Mesothelial cell of epicardium (in vitro differentiated cells): ENCODE measurements around the gene PRKG1. TPM values are rescaled to one million over a fixed set of nuclear protein-coding genes. Genes with fewer than 3 reads are reported as not detected.

Experiments used
- DNase-seq, 2 experiments: peaks; one replicate each; pipeline ENCODE4 v3.0.0; 2021; ENCODE audit warnings: low spot score in 2 of 2; ENCODE audit not compliant: unreplicated experiment in 2 of 2
- H3K27ac Mint-ChIP-seq: 2 replicates; pipeline ENCODE4 v1.8.0; 2021; ENCODE audit warnings: mixed read lengths
- H3K27me3 Mint-ChIP-seq: 2 replicates; pipeline ENCODE4 v1.8.0; 2021; ENCODE audit warnings: low read depth, mixed read lengths
- H3K36me3 Mint-ChIP-seq: 2 replicates; pipeline ENCODE4 v1.8.0; 2021; ENCODE audit warnings: mixed read lengths
- H3K4me1 Mint-ChIP-seq: 2 replicates; pipeline ENCODE4 v1.8.0; 2021; ENCODE audit warnings: mixed read lengths
- H3K4me3 Mint-ChIP-seq: 2 replicates; pipeline ENCODE4 v1.8.0; 2021; ENCODE audit warnings: mild to moderate bottlenecking, moderate library complexity, mixed read lengths
- H3K9me3 Mint-ChIP-seq: 2 replicates; pipeline ENCODE4 v1.8.0; 2021; ENCODE audit warnings: mixed read lengths
- total RNA-seq: library from RNA; stranded (reverse); gene quantifications from 3 replicates; pipeline ENCODE4 v1.2.1, GENCODE V29; 2021
- TF ChIP-seq, protein P1 (sequence below): fragments of 200-600 bp; sonication (generic); IDR thresholded peaks from one replicate; pipeline ENCODE4 v1.5.0; 2021; ENCODE audit warnings: antibody characterized with exemption; ENCODE audit not compliant: unreplicated experiment

PRKG1 gene
- total RNA-seq, 1 donor from 2014 or later, result 37.0 TPM

DNA sequence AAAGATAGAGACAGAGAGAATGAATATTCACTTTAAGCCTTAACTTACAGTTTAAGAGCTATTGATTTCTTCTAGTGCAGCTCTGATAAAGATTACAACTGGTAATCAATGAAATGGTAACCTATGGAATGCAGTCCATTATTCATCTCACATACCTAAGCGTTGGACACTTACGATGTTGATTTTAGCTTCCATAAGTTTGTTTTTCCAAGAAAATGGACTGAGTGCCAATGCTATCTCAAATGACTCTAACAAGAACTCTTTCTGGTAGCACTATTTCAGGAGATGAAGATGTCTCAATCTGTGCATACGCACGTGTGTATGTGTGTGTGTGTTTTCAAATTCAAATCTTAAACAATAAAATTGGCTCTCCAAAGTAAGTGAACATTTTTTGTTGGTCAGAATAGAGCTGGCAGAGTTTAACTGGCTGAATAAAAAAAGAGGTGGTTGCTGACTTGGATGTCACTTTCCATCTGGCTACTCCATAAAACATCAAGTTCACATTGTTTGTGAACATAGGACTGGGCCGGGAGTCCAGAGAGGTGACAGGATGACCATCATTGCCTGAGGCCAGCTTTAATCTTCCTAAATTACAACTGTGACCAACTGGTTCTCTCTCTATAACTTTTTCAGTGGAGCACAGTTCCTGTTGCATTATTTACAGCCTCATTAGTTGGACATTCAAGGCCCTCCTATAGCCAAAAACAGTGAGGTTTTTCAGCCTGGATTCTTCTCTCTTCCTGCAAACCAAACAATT lies 732.0 kb downstream of the PRKG1 start:
- no peak overlapping the region for H3K4me3 Mint-ChIP-seq
- no peaks in the 10 kb centered on the region for H3K27me3 Mint-ChIP-seq
- H3K9me3 Mint-ChIP-seq, result no peaks in the 10 kb centered on the region
- peak overlapping the region; percentile 79 for H3K27ac Mint-ChIP-seq
- TF ChIP-seq, protein P1, sequence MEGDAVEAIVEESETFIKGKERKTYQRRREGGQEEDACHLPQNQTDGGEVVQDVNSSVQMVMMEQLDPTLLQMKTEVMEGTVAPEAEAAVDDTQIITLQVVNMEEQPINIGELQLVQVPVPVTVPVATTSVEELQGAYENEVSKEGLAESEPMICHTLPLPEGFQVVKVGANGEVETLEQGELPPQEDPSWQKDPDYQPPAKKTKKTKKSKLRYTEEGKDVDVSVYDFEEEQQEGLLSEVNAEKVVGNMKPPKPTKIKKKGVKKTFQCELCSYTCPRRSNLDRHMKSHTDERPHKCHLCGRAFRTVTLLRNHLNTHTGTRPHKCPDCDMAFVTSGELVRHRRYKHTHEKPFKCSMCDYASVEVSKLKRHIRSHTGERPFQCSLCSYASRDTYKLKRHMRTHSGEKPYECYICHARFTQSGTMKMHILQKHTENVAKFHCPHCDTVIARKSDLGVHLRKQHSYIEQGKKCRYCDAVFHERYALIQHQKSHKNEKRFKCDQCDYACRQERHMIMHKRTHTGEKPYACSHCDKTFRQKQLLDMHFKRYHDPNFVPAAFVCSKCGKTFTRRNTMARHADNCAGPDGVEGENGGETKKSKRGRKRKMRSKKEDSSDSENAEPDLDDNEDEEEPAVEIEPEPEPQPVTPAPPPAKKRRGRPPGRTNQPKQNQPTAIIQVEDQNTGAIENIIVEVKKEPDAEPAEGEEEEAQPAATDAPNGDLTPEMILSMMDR, result no peak
- H3K4me1 Mint-ChIP-seq, result peaks cover 52% of the 10 kb centered on the region
- H3K36me3 Mint-ChIP-seq, result peaks cover 2% of the 10 kb centered on the region
- DNase-seq, result no peak

DNA sequence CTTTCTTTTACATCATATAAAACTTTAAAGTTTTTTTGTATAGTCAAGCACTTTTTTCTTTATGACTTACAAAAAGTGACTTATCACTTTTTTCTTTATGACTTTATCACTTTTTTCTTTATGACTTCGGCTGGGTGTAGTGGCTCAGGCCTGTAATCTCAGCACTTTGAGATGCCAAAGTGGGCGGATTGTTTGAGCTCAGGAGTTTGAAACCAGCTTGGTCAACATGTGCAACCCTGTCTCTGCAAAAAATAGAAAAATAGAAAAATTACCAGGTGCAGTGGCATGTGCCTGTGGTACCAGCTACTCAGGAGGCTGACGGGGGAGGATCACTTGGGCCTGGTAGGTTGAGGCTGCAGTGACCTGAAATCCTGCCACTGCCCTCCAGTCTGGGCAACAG lies 733.9 kb downstream of the PRKG1 start:
- H3K4me3 Mint-ChIP-seq, result no peak overlapping the region
- DNase-seq, result no peak
- H3K27me3 Mint-ChIP-seq, result no peaks in the 10 kb centered on the region
- no peaks in the 10 kb centered on the region for H3K9me3 Mint-ChIP-seq
- peak overlapping the region; percentile 79 for H3K27ac Mint-ChIP-seq
- peaks cover 45% of the 10 kb centered on the region for H3K4me1 Mint-ChIP-seq
- peaks cover 2% of the 10 kb centered on the region for H3K36me3 Mint-ChIP-seq
- TF ChIP-seq, protein P1, result no peak

DNA sequence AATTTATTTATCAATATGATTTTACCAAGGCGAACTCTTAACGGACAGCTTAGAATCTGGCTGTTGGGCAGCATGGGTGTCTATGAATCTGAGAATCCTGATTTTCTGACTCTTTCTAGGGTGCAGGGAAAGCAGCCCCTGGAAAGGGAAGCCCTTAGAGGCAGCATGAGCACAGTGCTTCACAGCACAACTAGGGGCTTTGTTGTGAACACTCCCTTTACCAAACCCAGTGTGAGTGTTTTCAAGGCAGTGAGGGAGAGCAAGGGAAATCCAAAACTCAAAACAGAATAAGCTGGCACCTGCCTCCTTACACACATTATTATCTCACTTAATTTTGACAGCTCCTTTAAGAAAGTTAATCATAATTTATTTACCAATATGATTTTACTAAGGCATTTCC lies 741.4 kb downstream of the PRKG1 start:
- TF ChIP-seq, protein P1, result no peak
- H3K27me3 Mint-ChIP-seq, result no peaks in the 10 kb centered on the region
- H3K9me3 Mint-ChIP-seq, result peaks cover 7% of the 10 kb centered on the region
- no peak overlapping the region for H3K27ac Mint-ChIP-seq
- no peaks in the 10 kb centered on the region for H3K36me3 Mint-ChIP-seq
- no peak overlapping the region for H3K4me3 Mint-ChIP-seq
- H3K4me1 Mint-ChIP-seq, result peaks cover 18% of the 10 kb centered on the region
- DNase-seq, result no peak

DNA sequence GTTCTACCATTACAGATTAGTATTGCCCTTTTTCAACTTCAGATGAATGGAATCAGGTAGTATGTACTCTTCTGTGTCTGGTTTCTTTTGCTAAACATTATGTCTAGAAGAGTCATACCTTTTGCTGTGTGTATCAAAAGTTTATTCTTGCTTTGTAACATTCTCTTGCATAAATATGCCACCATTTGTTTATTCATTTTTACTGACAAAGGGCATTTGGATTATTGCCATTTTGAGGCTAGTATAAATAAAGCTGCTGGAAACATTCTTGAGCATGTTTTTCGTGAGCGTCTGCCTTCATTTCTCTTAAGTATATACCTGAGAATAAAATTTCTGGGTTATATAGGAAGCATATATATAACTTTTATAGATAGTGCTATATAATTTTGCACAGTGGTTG lies 746.8 kb downstream of the PRKG1 start:
- H3K27me3 Mint-ChIP-seq, result no peaks in the 10 kb centered on the region
- no peak overlapping the region for H3K4me3 Mint-ChIP-seq
- H3K9me3 Mint-ChIP-seq, result peaks cover 25% of the 10 kb centered on the region
- H3K4me1 Mint-ChIP-seq, result no peaks in the 10 kb centered on the region
- TF ChIP-seq, protein P1, result no peak
- no peak for DNase-seq
- H3K27ac Mint-ChIP-seq, result no peak overlapping the region
- H3K36me3 Mint-ChIP-seq, result no peaks in the 10 kb centered on the region

DNA sequence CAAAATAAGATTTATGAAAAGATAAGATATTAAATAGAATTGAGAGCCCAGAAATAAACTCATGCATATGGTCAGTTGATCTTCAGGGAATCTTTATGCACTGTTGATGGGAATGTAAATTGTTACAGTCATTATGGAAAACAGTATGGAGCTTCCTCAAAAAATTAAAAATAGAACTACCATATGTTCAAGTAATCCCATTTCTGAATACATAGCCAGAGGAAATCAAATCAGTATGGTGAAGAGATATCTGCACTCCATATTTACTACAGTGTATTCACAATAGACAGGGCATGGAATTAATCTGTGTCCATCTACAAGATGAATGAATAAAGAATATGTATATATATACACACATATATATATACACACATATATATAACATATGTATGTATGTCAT lies 747.5 kb downstream of the PRKG1 start:
- Mint-ChIP-seq H3K27ac (no peak overlapping the region), H3K36me3 (no peaks in the 10 kb centered on the region), H3K9me3 (peaks cover 25% of the 10 kb centered on the region), H3K4me1 (no peaks in the 10 kb centered on the region), H3K4me3 (no peak overlapping the region), H3K27me3 (no peaks in the 10 kb centered on the region)
- DNase-seq, result no peak
- TF ChIP-seq, protein P1, result no peak
